GM12878 (cell line): ENCODE results near the gene PPP1R13B. TPM values are rescaled to one million over a fixed set of nuclear protein-coding genes. Genes with fewer than 3 reads are reported as not detected.

Experiments used
- ATAC-seq: fragments of 200-7000 bp; cut with Tn5 transposase; 3 replicates; pipeline ENCODE4 v1.9.1; 2020; ENCODE audit warnings: mild to moderate bottlenecking, moderate library complexity
- BruUV-seq: library from RNA; stranded (reverse); fragments of 400-500 nt; replicated peaks from 2 replicates; lab custom pipeline; 2021; lab: Mats Ljungman, UMichigan
- CTCF ChIA-PET: fragments of 300-600 bp; sonication (Branson Sonifier 250); formaldehyde crosslinking; extraction: SDS; loops from one replicate; lab custom pipeline; 2021; ENCODE audit warnings: inconsistent platforms; lab: Yijun Ruan, JAX
- POLR2A ChIA-PET: fragments of 350-600 bp; formaldehyde crosslinking; extraction: SDS; loops from one replicate; lab custom pipeline; 2021; ENCODE audit warnings: inconsistent platforms; lab: Charles Lee
- RAD21 ChIA-PET: fragments of 300-600 bp; sonication (Branson Sonifier 250); formaldehyde crosslinking; loops from one replicate; lab custom pipeline; 2023; ENCODE audit warnings: antibody characterized with exemption; ENCODE audit not compliant: unreplicated experiment; lab: Charles Lee
- SMC1A ChIA-PET: fragments of 300-600 bp; sonication (Branson Sonifier 250); formaldehyde crosslinking; loops from one replicate; lab custom pipeline; 2023; ENCODE audit not compliant: unreplicated experiment, uncharacterized antibody; lab: Charles Lee
- DNase-seq: peaks from one replicate; pipeline ENCODE4 v3.0.0-alpha.2; 2011; ENCODE audit warnings: low read depth, low spot score
- FAIRE-seq: peaks from 3 replicates; lab custom pipeline; 2011; peaks lifted over from hg19 to GRCh38; lab: Jason Lieb, UNC
- H2AFZ ChIP-seq: 2 replicates; pipeline ENCODE4 v1.6.0; 2011; ENCODE audit warnings: low read depth, low read length, control low read depth; ENCODE audit not compliant: control insufficient read depth
- H3K27ac ChIP-seq: 2 replicates; pipeline ENCODE4 v1.5.1; 2011; ENCODE audit warnings: control low read depth; ENCODE audit not compliant: control insufficient read depth, insufficient read depth
- H3K27me3 ChIP-seq, 2 experiments: replicated peaks in 1 of 2; 2 replicates each; pipeline versions ENCODE4 v1.6.0 to v1.6.1; 2011; ENCODE audit warnings: low read length in 1 of 2; ENCODE audit not compliant: control insufficient read depth in 2 of 2, insufficient read depth in 2 of 2
- H3K36me3 ChIP-seq, 2 experiments: 2 replicates each; pipeline ENCODE4 v1.5.1; 2011; ENCODE audit warnings: low read length in 1 of 2; ENCODE audit not compliant: control insufficient read depth in 2 of 2, insufficient read depth in 2 of 2
- H3K4me1 ChIP-seq: 2 replicates; pipeline ENCODE4 v1.6.1; 2011; ENCODE audit warnings: mild to moderate bottlenecking, low read length, moderate library complexity, mixed read lengths; ENCODE audit not compliant: control insufficient read depth, insufficient read depth
- H3K4me2 ChIP-seq: 2 replicates; pipeline ENCODE4 v1.6.0; 2011; ENCODE audit warnings: control low read depth; ENCODE audit not compliant: control insufficient read depth, insufficient read depth
- H3K4me3 ChIP-seq: fragments of 200-600 bp; sonication (generic); 2 replicates; pipeline ENCODE4 v1.5.1; 2016
- H3K79me2 ChIP-seq: 2 replicates; pipeline ENCODE4 v1.6.0; 2011; ENCODE audit warnings: low read length; ENCODE audit not compliant: control insufficient read depth, insufficient read depth
- H3K9ac ChIP-seq: 2 replicates; pipeline ENCODE4 v1.8.0; 2011; ENCODE audit warnings: low read length, control low read depth, mixed read lengths; ENCODE audit not compliant: control insufficient read depth, insufficient read depth
- H3K9me3 ChIP-seq: replicated peaks from 3 replicates; pipeline ENCODE4 v1.5.1; 2011; ENCODE audit warnings: mild to moderate bottlenecking, low read length; ENCODE audit not compliant: control insufficient read depth, insufficient read depth
- H4K20me1 ChIP-seq: 2 replicates; pipeline ENCODE4 v1.6.0; 2011; ENCODE audit not compliant: control insufficient read depth, insufficient read depth
- CEBPB ChIP-seq, 2 experiments: fragments of 150-350 bp in 1 of 2; IDR thresholded peaks; 2 replicates each; pipeline ENCODE4 v1.6.1; 2012 to 2014; ENCODE audit warnings: low read depth in 2 of 2, low read length in 2 of 2, borderline replicate concordance in 1 of 2, inconsistent platforms in 1 of 2
- GATAD2B ChIP-seq: fragments of 450-650 bp; conservative IDR thresholded peaks from 2 replicates; pipeline ENCODE4 v1.6.1; 2017; ENCODE audit warnings: low read depth, mild to moderate bottlenecking, moderate library complexity
- NR2C2 ChIP-seq: IDR thresholded peaks from 2 replicates; pipeline ENCODE4 v1.6.1; 2011; ENCODE audit warnings: borderline replicate concordance, low read depth; ENCODE audit not compliant: control insufficient read depth, insufficient read length
- SREBF2 ChIP-seq: IDR thresholded peaks from 2 replicates; pipeline ENCODE4 v1.6.1; 2012; ENCODE audit warnings: mild to moderate bottlenecking, low read length
- ZNF207 ChIP-seq: fragments of 450-650 bp; IDR thresholded peaks from 2 replicates; pipeline ENCODE4 v1.6.1; 2014; ENCODE audit warnings: antibody characterized with exemption, mild to moderate bottlenecking, borderline replicate concordance
- ZNF384 ChIP-seq: IDR thresholded peaks from 2 replicates; pipeline ENCODE4 v1.6.1; 2012; ENCODE audit warnings: low read depth, mild to moderate bottlenecking, low read length, improper control_type of control experiment, borderline replicate concordance
- WGBS: methylation state at CpG from one replicate; pipeline ENCODE4 v1.1.6; 2016; ENCODE audit warnings: low lambda C conversion rate; ENCODE audit not compliant: insufficient replicate concordance, insufficient coverage; ENCODE audit errors: missing lambda C conversion rate; 5-methylcytosine and 5-hydroxymethylcytosine counted together
- in situ Hi-C: fragments of 300-500 bp; cut with MboI; formaldehyde crosslinking; loops from 9 replicates; pipeline ENCODE4 v1.14.3; 2018; ENCODE audit warnings: mixed read lengths
- intact Hi-C: fragments of 100-400 bp; cut with micrococcal nuclease; formaldehyde crosslinking; loops from one replicate; pipeline ENCODE4 v1.14.2; 2022; ENCODE audit not compliant: unreplicated experiment
- polyA plus RNA-seq, 11 experiments: library from polyadenylated mRNA; depleted of rRNA in 4 of 11; unstranded in 6 of 11; stranded (reverse) in 5 of 11; fragments of >200 nt; fragmentation: Nextera tagmentation in 4 of 11; fragmentation: Illumina TruSeq in 1 of 11; extraction: Ambion mirVana in 4 of 11; extraction: Trizol in 1 of 11; gene quantifications; 1 replicate in 1 of 11; 2 replicates in 10 of 11; pipeline versions ENCODE4 v1.2.1 to v1.2.3, GENCODE V29; 2011 to 2016; ENCODE audit warnings: inconsistent platforms in 2 of 11, missing spikeins in 2 of 11, low read depth in 1 of 11
- total RNA-seq, 4 experiments: library from RNA; depleted of rRNA in 3 of 4; stranded (reverse); fragments of >200 nt in 3 of 4; fragmentation: Illumina TruSeq in 1 of 4; extraction: Trizol in 1 of 4; gene quantifications; 2 replicates each; pipeline versions ENCODE4 v1.2.1 to v1.2.3, GENCODE V29; 2013 to 2021
- TF ChIP-seq, protein P1 (sequence below): IDR thresholded peaks from 2 replicates; pipeline ENCODE4 v1.6.1; 2011; ENCODE audit warnings: borderline replicate concordance, low read depth, mild to moderate bottlenecking, moderate library complexity, low read length; ENCODE audit not compliant: insufficient read depth, poor library complexity, severe bottlenecking
- TF ChIP-seq, protein P2 (sequence below): IDR thresholded peaks from 2 replicates; pipeline ENCODE4 v1.6.1; 2011; ENCODE audit warnings: mild to moderate bottlenecking, low read depth, low read length, moderate library complexity; ENCODE audit not compliant: insufficient replicate concordance

The PPP1R13B gene
- total and polyA plus RNA-seq, 10 of the 15 experiments (the other 5 are each of a cell fraction or from before 2014, with no cell fraction given), result 0.16 to 8.1 (median 3.2) TPM

GRCh38 chr14:103811189-103811588 is 36.2 kb downstream of the PPP1R13B start:
- TF ChIP-seq ZNF207 (no peak), SREBF2 (no peak), CEBPB (IDR thresholded peaks at IDR 0.05; ENCODE audit: borderline replicate concordance in 1 of 2, low read depth in 2 of 2, low read length in 2 of 2) (no peak), ZNF384 (no peak), GATAD2B (no peak), NR2C2 (no peak)
- TF ChIP-seq, protein P1, sequence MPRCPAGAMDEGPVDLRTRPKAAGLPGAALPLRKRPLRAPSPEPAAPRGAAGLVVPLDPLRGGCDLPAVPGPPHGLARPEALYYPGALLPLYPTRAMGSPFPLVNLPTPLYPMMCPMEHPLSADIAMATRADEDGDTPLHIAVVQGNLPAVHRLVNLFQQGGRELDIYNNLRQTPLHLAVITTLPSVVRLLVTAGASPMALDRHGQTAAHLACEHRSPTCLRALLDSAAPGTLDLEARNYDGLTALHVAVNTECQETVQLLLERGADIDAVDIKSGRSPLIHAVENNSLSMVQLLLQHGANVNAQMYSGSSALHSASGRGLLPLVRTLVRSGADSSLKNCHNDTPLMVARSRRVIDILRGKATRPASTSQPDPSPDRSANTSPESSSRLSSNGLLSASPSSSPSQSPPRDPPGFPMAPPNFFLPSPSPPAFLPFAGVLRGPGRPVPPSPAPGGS, result no peak
- TF ChIP-seq, protein P2, sequence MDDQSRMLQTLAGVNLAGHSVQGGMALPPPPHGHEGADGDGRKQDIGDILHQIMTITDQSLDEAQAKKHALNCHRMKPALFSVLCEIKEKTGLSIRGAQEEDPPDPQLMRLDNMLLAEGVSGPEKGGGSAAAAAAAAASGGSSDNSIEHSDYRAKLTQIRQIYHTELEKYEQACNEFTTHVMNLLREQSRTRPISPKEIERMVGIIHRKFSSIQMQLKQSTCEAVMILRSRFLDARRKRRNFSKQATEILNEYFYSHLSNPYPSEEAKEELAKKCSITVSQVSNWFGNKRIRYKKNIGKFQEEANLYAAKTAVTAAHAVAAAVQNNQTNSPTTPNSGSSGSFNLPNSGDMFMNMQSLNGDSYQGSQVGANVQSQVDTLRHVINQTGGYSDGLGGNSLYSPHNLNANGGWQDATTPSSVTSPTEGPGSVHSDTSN, result no peak
- peaks cover 15% of the 10 kb centered on the region; the same call in 1 of the 2 replicates for H3K4me1 ChIP-seq
- no TSS peak for BruUV-seq
- in situ Hi-C loops, result no loop called here
- intact Hi-C loops, result no loop called here
- H3K9ac ChIP-seq, result no peak overlapping the region
- ChIA-PET RAD21 (no interaction called here), POLR2A (no interaction called here), SMC1A (interaction anchor here (1.5 kb wide), 1 partner anchor 265 kb away, joined by 3 read pairs; no protein-coding TSS in a partner anchor), CTCF (interaction anchor here (0.9 to 1.3 kb wide), 2 partner anchors 111 to 168 kb away, joined by 3 read pairs; no protein-coding TSS in a partner anchor)
- no peak overlapping the region for H3K4me3 ChIP-seq
- no peak for FAIRE-seq
- ATAC-seq, result no peak
- no peak overlapping the region for H3K27ac ChIP-seq
- H4K20me1 ChIP-seq, result no peaks in the 10 kb centered on the region
- H3K4me2 ChIP-seq, result no peak overlapping the region
- H2AFZ ChIP-seq, result no peak overlapping the region
- H3K79me2 ChIP-seq, result no peaks in the 10 kb centered on the region
- DNase-seq, result no peak
- H3K9me3 ChIP-seq, result no peaks in the 10 kb centered on the region
- no peaks in the 10 kb centered on the region for H3K27me3 ChIP-seq
- H3K36me3 ChIP-seq, result no peaks in the 10 kb centered on the region
- WGBS, result 93% methylated on average over 2 of the region's 2 CpGs
